ES-I3 (cell line): ENCODE results near the gene ENGASE.

Experiments
- H3K36me3 ChIP-seq: 2 replicates; pipeline ENCODE4 v1.6.1; 2013; ENCODE audit warnings: mild to moderate bottlenecking, low read length, control low read depth, moderate library complexity; ENCODE audit not compliant: insufficient read depth
- H3K4me1 ChIP-seq: 2 replicates; pipeline ENCODE4 v1.6.1; 2013; ENCODE audit warnings: mild to moderate bottlenecking, control low read depth, low read length; ENCODE audit not compliant: insufficient read depth
- H3K9ac ChIP-seq: 2 replicates; pipeline ENCODE4 v1.6.1; 2013; ENCODE audit warnings: low read depth, mild to moderate bottlenecking, low read length, moderate library complexity
- H3K9me3 ChIP-seq: 2 replicates; pipeline ENCODE4 v1.6.1; 2013; ENCODE audit warnings: mild to moderate bottlenecking, low read length, moderate library complexity; ENCODE audit not compliant: control insufficient read depth, insufficient read depth

ENGASE gene

DNA sequence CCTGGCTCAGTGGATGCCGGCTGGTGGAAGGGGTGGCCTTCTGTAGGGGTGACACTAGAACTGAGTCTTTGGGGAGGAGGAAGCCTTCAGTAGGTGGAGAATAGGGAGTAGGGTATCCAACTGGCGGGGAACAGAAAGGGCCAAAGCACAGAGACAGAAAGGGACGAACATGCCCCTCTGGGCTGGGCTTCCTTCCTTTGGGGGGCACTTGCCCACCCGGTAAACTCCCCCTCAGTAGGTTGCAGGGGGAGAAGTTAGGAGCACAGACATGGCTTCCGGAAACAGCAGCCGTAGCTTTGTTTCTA, 774 bp downstream of the ENGASE start:
- H3K4me1 ChIP-seq: peaks cover 5% of the 10 kb centered on the region; the same call in 1 of the 2 replicates
- H3K36me3 ChIP-seq: peaks cover 7% of the 10 kb centered on the region; the same call in 1 of the 2 replicates
- H3K9ac ChIP-seq: peak overlapping the region; percentile 79
- H3K9me3 ChIP-seq: no peaks in the 10 kb centered on the region

DNA sequence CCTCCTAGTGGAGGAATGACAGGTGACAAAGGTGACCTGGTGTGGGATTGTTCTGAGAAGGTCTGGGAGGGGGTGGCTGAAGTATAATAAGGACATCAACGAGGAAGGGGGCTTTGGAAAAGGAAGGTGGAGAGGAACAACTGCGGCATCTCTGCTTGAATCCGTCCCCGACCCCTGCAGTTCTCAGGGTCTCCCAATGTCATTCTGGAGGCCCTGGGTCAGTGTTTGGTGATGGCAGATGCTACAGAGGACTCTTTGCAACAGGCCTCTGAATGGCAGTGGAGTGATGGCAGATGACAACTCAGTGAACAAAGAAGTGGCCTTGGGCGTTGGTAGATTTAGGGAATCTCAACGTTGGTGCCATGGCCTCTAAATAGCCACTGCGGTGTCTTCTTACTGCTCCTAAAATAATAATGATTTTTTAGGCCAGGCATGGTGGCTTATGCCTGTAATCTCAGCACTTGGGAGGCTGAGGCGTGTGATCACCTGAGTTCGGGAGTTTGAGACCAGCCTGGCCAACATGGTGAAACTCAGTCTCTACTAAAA, 1.3 kb downstream of the ENGASE start:
- Histone ChIP-seq H3K36me3 (peaks cover 7% of the 10 kb centered on the region; the same call in 1 of the 2 replicates), H3K9me3 (no peaks in the 10 kb centered on the region), H3K4me1 (peaks cover 5% of the 10 kb centered on the region; the same call in 1 of the 2 replicates), H3K9ac (peak overlapping the region; percentile 79; the same call in 1 of the 2 replicates)

DNA sequence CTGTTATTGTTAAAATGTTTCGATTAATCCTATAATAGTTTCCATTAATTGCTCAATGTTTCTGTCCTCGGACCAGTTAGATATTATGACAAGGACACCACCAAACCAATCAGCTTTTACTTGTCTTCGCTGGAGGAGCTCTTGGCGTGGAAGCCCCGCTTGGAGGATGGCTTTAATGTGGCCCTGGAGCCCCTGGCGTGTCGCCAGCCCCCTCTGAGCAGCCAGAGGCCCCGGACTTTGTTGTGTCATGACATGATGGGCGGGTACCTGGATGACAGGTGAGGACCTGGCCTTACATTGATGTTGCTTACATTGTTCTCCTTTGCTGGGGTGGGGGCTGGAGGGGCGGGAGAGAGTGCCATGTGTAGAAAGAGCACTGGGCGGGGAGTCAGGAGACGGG, 3.0 kb downstream of the ENGASE start:
- Histone ChIP-seq H3K4me1 (peaks cover 5% of the 10 kb centered on the region; the same call in 1 of the 2 replicates), H3K36me3 (peaks cover 7% of the 10 kb centered on the region; the same call in 1 of the 2 replicates), H3K9me3 (no peaks in the 10 kb centered on the region), H3K9ac (no peak overlapping the region)

DNA sequence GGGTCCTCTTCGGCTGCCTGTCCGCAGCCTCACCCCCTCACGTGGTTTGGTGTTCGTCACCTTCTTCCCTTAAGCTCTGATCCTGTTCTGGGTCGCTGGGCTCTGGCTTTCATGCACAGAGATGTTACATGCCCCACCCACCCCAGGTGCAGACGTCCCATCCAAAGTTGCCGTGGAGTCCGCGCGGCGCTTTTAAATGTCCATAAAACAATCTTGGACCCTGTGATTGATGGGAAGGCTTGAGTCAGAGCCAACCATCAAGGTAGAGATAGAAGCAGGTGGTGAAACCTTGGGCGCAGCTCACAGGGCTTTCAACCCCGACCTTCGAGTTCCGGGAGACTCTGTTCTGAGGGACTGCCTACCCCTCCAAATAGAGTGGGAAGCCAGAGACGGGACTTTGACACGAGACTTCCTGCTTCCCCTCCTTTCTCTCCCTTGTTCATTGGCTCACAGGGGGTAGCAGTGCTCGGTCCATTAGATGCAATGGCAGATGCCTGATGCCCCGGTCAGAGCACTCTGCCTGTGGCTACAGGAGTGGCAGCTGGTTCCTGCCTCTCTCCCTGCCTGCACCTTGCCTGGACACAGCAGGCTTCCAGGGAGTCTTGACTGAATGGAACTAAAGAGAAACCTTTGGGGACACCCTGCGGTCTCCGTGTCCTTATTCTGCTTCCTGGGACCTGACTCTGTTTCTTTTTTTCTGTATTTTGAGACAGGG, 4.0 kb downstream of the ENGASE start:
- H3K9ac ChIP-seq: no peak overlapping the region
- H3K36me3 ChIP-seq: peaks cover 7% of the 10 kb centered on the region
- no peaks in the 10 kb centered on the region for H3K9me3 ChIP-seq
- peaks cover 5% of the 10 kb centered on the region; the same call in 1 of the 2 replicates for H3K4me1 ChIP-seq

DNA sequence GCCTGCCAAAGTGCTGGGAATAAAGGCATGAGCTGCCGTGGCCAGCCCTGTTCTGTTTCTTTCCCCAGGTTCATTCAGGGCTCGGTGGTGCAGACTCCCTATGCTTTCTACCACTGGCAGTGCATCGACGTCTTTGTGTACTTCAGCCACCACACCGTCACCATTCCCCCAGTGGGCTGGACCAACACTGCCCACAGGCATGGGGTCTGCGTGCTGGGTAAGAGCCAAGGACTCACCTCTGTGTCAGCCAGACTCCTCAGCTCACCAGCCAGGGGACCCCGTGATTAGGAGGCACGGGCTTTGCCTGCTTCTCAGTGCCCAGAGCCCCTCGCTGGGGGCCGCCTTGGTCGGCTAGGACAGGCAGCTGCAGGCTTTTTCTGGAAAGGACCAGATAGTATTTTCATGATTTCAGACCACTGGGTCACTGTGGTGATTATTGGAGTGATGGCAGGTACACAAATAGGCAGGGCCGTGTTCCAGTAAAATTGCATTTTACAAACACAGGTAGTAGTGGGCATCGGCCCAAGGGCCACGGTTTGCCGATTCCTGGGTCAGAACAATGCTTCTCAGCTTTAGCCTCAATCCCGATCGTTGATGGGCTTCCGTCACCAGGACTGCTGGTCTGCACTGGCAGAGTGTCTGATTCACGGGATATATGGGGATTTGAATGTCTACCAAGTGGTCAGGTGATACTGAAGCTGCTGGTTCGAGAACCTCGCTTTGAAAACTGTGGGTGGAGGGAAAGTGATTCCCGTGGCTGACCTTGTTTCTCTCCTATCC, 5.0 kb downstream of the ENGASE start:
- H3K4me1 ChIP-seq: peaks cover 5% of the 10 kb centered on the region; the same call in 1 of the 2 replicates
- no peak overlapping the region for H3K9ac ChIP-seq
- peaks cover 7% of the 10 kb centered on the region for H3K36me3 ChIP-seq
- H3K9me3 ChIP-seq: no peaks in the 10 kb centered on the region

DNA sequence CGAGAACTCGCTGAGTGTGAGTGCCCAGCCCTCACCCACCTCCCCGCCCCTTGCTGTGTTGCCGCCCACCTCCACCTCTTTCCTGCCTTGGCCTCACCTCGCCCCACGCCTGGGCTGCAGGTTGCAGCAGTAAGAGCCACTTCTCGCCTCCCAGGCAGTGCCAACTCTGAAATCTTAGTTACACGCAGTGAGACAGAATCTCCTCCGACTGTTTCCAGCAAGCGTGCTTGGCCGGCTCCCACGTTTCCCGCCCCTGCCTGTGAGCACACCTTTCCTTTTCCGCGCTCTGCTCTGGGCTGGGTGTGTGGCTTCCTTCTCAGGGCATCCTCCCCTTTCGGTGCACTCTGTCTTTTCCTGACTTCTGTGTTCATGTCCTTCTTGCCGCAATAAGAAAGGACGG, 5.7 kb downstream of the ENGASE start:
- peaks cover 7% of the 10 kb centered on the region for H3K36me3 ChIP-seq
- H3K9me3 ChIP-seq: no peaks in the 10 kb centered on the region
- no peak overlapping the region for H3K9ac ChIP-seq
- H3K4me1 ChIP-seq: peaks cover 5% of the 10 kb centered on the region; the same call in 1 of the 2 replicates

DNA sequence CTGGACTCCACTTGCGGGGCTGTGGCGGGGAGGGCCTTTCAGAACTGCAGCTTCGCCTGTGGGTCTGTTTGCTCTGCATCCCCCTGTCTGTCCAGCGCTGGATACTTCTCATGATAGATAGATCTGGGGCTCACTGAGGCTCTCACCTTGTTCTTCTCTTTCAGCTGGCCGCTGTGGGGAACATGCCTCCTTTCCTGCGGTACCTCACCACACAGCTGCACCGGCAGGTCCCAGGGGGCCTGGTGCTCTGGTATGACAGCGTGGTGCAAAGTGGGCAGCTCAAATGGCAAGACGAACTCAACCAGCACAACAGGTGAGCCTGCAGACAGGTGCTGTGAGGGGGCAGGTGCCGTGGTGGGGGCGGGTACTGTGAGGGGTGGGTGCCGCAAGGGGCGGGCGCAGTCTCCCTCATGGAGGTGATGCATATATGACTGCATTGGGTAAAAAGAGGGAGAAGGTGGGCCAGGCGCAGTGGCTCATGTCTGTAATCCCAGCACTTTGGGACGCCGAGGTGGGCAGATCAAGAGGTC, 6.2 kb downstream of the ENGASE start:
- Histone ChIP-seq H3K9ac (no peak overlapping the region), H3K4me1 (no peaks in the 10 kb centered on the region), H3K36me3 (peaks cover 7% of the 10 kb centered on the region), H3K9me3 (no peaks in the 10 kb centered on the region)

DNA sequence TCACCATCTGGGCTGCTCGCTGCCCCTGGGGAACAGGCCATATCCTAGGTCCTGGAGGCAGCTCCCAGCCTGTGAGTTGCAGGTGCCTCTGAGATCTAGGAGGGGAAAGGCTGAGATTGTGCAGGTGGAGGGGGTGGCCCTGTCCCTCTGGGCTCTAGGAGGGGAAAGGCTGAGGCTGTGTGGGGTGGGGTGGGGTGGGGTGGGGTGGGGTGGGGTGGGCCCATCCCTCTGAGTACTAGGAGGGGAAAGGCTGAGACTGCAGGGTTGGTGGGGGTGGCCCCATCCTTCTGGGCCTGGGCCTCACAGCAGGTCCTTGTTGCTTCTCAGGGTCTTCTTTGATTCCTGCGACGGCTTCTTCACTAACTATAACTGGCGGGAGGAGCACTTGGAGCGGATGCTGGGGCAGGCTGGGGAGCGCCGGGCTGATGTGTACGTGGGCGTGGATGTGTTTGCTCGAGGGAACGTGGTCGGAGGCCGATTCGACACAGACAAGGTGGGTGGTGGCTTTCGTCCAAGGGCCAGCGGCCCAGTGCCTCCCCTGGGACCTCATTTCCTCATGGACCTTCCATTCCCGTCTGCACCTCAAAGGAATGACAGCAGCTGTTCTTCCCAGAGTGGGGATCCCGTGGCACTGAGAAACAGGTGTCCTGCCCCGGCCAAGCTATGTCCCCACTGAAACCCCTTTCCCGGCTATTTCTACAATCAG, 7.1 kb downstream of the ENGASE start:
- Histone ChIP-seq H3K4me1 (no peaks in the 10 kb centered on the region), H3K36me3 (peaks cover 7% of the 10 kb centered on the region), H3K9ac (no peak overlapping the region), H3K9me3 (no peaks in the 10 kb centered on the region)

DNA sequence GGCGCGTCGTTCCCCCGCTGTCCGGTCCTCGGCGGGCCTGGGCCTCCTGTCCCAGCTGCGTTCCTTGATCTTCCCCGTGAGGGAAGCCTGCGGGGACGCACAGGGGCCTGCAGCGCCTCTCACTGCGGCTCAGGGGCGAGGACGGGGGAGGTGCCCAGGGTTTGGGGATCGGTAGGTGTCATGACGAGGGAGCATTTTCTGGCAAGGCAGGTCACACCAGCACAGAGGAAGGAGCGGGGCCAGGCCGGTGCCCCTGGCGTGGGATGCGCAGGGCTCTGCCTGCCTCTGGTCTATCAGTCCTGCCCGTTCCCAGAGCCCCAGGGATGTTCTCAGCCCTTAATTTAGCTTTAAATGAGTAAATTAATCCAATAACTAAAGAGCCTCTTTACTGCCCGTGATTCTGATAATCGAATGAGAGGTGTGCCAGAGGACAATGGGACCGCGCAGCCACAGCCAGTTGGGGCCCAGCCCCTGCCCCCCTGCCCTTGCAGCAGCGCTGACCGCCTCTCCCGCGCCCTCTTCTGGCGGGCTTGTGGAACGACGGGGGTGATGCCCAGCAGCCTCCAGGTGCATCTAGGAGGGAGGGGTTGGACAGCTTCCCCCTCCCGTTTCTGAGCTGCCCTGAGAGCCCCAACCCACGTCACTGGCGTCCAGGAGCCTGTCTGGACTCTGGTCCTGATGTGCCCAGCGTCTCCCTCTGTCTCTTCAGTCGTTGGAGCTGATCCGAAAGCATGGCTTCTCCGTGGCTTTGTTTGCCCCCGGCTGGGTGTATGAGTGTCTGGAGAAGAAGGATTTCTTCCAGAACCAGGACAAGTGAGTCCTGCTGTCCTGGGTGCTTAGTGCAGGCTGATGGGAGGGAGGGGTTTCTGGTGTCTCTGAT, 7.9 kb downstream of the ENGASE start:
- peaks cover 7% of the 10 kb centered on the region for H3K36me3 ChIP-seq
- no peaks in the 10 kb centered on the region for H3K4me1 ChIP-seq
- no peak overlapping the region for H3K9ac ChIP-seq

DNA sequence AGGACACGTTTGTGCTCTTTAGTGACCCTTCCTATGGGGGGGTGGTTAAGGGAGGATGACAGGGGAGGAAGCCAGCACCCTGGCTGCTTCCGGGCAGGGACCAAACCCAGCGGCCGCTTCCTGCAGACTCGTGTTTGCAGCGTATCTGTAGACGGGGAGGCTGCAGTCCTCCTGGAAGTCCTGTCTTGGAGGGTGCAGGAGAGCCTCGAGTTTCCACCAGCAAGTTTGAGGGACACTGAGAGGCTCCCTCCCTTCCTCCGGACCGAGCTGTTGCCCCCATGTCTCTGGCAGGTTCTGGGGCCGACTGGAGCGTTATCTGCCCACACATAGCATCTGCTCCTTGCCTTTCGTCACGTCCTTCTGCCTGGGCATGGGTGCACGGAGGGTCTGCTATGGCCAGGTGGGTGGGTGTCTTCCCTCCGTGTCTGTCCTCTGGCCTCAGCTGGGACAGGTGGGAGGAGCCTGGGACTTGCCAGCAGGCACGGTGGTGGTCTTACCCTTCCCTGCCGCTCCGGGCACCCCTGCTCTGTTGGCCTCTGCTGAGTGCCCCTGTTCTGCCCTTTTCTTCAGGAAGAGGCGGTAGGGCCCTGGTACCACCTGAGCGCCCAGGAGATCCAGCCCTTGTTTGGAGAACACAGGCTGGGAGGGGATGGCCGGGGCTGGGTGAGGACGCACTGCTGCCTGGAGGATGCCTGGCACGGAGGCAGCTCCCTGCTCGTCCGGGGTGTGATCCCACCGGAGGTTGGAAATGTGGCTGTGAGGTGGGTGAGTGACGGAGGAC, 8.8 kb downstream of the ENGASE start:
- Histone ChIP-seq H3K36me3 (peaks cover 4% of the 10 kb centered on the region), H3K9me3 (no peaks in the 10 kb centered on the region), H3K9ac (no peak overlapping the region), H3K4me1 (no peaks in the 10 kb centered on the region)

More for the DNA sequence above, 7.9 kb downstream of the ENGASE start:
- no peaks in the 10 kb centered on the region for H3K9me3 ChIP-seq

DNA sequence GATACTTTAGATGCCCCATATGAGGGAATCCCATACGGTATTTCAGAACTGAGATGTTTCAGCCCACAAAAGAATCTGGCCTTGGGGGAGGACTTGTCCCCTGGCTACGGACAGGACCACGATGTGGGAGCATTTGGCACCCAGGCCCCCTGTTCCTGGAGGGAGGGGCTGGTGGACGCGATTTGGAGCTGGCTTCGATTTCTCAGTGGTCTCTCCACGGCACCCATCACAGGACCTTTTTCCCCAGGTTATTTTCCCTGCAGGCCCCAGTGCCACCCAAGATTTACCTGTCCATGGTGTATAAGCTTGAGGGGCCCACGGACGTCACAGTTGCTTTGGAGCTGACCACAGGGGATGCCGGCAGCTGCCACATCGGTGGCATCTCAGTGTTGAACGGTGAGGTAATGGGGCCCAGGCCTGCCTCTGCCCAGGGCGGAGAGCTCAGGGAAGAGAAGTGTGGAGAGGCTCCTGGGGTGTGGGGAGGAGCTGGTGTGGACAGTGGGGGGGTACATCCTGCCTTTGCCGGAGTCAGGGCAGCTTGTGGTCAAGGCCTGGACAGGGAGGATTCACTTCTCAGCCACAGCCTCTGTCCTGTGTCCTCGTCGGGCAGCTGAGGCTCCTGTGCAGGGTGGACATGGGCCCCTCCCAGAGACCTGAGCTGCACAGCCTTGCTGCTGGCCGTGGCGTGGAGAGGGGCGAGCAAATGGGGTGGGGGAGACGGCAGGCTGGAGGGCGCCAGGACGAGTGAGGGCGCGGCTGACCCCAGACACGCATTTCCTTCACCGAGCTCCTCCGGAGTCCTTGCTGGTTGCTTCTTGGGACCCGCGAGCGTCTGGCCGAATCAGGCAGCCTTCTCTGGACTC, 9.9 kb downstream of the ENGASE start:
- H3K4me1 ChIP-seq: no peaks in the 10 kb centered on the region
- H3K9me3 ChIP-seq: no peaks in the 10 kb centered on the region
- no peak overlapping the region for H3K9ac ChIP-seq
- H3K36me3 ChIP-seq: peaks cover 3% of the 10 kb centered on the region
